Esophagus squamous epithelium (tissue), 5 donors: ENCODE measurements around the gene TRIP10. TPM values are rescaled to one million over a fixed set of nuclear protein-coding genes. Genes with fewer than 3 reads are reported as not detected.

Experiments used
- DNase-seq: peaks from one replicate; lab custom pipeline; 2025; lab: John Stamatoyannopoulos, UW
- H3K27ac ChIP-seq, 4 donors: fragments of 200-600 bp; sonication (generic); one replicate each; pipeline ENCODE4 v1.5.1; 2016 to 2019; ENCODE audit warnings: mild to moderate bottlenecking in 1 of 4
- H3K27me3 ChIP-seq, 4 donors: fragments of 200-600 bp; sonication (generic); 1 replicate in 3 of 4; 2 replicates in 1 of 4; pipeline versions ENCODE4 v1.5.1 to v1.6.0; 2017 to 2021; ENCODE audit warnings: antibody characterized with exemption in 1 of 4
- H3K36me3 ChIP-seq, 3 donors: fragments of 200-600 bp; sonication (generic); one replicate each; pipeline ENCODE4 v1.5.1; 2016 to 2019
- H3K4me1 ChIP-seq, 3 donors: fragments of 200-600 bp; sonication (generic); one replicate each; pipeline ENCODE4 v1.5.1; 2017 to 2019
- H3K4me3 ChIP-seq, 4 donors: fragments of 200-600 bp; sonication (generic); 1 replicate in 3 of 4; 2 replicates in 1 of 4; pipeline ENCODE4 v1.5.1; 2016 to 2019; ENCODE audit warnings: mild to moderate bottlenecking in 2 of 4, moderate library complexity in 1 of 4
- H3K9me3 ChIP-seq, 3 donors: fragments of 200-600 bp; sonication (generic); one replicate each; pipeline ENCODE4 v1.5.1; 2016 to 2019
- POLR2A ChIP-seq, 4 donors: fragments of 450-650 bp; IDR thresholded peaks; one replicate each; pipeline ENCODE4 v1.6.1; 2017; ENCODE audit warnings: antibody characterized with exemption in 4 of 4, mild to moderate bottlenecking in 4 of 4, moderate library complexity in 3 of 4
- WGBS, 2 donors: methylation state at CpG; one replicate each; pipeline ENCODE4 v1.1.5; 2018; 5-methylcytosine and 5-hydroxymethylcytosine counted together
- intact Hi-C: fragments of 100-400 bp; cut with DNase I; formaldehyde crosslinking; loops from one replicate; pipeline ENCODE4 v1.15.0; 2022
- total RNA-seq, 4 donors: library from RNA; depleted of rRNA; stranded (reverse); fragments of >200 nt; gene quantifications; one replicate each; pipeline ENCODE4 v1.1.0, GENCODE V29; 2016
- TF ChIP-seq, protein P1 (sequence below), 6 experiments: fragments of 450-650 bp in 4 of 6; fragments of 200-600 bp in 2 of 6; sonication (generic) in 2 of 6; IDR thresholded peaks; one replicate each; pipeline ENCODE4 v1.5.1; 2016 to 2019; ENCODE audit warnings: antibody characterized with exemption in 6 of 6, mild to moderate bottlenecking in 4 of 6, moderate library complexity in 4 of 6
- donor health status: DM: yes; HTN: yes; CAD: no.

Gene TRIP10
- total RNA-seq: 100 to 1,000 TPM in 3 of 4 donors, 10 to 100 TPM in 1; 67.6 to 160 (median 117) TPM

- Histone ChIP-seq H3K27ac (peak within 1 kb of the TSS; percentile 96 to 99 (median 98)), H3K4me3 (peak within 1 kb of the TSS; percentile 81 to 95 (median 88)), H3K4me1 (peaks cover 36 to 78% (median 52%) of the 10 kb centered on the region in 3 donors), H3K27me3 (no peaks in the 10 kb centered on the region), H3K36me3 (peaks cover 0 to 41% (median 12%) of the 10 kb centered on the region in 3 donors), H3K9me3 (no peaks in the 10 kb centered on the region)
- peak; percentile 40 for DNase-seq
- whole genome bisulfite sequencing, 2 donors: 0% methylated on average over 8 to 16 of the region's 47 CpGs
- TF ChIP-seq, protein P1, sequence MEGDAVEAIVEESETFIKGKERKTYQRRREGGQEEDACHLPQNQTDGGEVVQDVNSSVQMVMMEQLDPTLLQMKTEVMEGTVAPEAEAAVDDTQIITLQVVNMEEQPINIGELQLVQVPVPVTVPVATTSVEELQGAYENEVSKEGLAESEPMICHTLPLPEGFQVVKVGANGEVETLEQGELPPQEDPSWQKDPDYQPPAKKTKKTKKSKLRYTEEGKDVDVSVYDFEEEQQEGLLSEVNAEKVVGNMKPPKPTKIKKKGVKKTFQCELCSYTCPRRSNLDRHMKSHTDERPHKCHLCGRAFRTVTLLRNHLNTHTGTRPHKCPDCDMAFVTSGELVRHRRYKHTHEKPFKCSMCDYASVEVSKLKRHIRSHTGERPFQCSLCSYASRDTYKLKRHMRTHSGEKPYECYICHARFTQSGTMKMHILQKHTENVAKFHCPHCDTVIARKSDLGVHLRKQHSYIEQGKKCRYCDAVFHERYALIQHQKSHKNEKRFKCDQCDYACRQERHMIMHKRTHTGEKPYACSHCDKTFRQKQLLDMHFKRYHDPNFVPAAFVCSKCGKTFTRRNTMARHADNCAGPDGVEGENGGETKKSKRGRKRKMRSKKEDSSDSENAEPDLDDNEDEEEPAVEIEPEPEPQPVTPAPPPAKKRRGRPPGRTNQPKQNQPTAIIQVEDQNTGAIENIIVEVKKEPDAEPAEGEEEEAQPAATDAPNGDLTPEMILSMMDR (IDR thresholded peaks at IDR 0.05): no peak
- TF ChIP-seq POLR2A (IDR thresholded peaks at IDR 0.05): peak in 3 of 4 donors; percentile 15 to 84 (median 59)
- intact Hi-C loops: no loop called here
Measured at GRCh38 chr19:6739390-6739882, at the start of gene TRIP10. TSS of gene TRIP10 (plus strand) at chr19:6739680. CDS start at chr19:6739762, 82 bp downstream.

DNA sequence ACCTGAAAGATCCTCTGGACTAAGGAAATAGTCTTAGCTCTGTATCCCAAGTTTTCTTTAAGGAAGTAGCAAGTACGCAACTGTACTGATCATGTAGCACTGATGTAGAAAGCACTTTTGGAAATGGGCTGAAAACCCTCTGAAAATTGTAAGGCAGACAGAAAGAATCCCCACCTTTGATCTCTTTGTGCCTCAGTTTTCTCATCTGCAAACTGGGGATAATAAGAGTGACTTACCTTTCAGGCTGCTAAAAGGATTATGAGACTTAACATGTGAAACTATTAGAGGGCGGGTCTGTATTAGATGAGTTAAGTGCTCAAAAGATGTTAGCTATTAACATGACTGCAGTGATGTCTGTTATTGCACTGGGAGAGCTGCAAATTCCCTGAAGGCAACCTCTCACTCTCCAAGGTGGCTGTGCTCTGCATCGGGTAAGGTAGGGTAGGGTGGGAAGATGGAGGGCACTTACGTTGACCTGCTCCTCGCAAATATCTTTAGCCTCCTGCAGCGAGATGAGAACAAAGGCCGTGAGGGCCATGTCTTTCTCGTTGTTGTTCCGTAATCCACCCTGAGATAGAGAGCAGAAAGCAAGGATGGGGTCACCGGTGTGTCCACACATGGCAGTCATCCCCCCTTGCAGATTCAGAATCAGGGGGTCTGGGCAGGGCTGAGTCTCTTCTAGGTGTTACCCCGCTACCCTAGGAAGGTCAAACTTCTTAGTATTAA is 49.2 kb upstream of the TRIP10 start:
- 74 to 89% methylated on average over 11 of the region's 11 CpGs for WGBS, 2 donors
- Histone ChIP-seq H3K27me3 (peaks cover 0 to 4% (median 0%) of the 10 kb centered on the region in 4 donors), H3K27ac (no peak overlapping the region), H3K36me3 (no peaks in the 10 kb centered on the region), H3K4me3 (no peak overlapping the region), H3K4me1 (no peaks in the 10 kb centered on the region), H3K9me3 (no peaks in the 10 kb centered on the region)
- DNase-seq: no peak
- TF ChIP-seq POLR2A (IDR thresholded peaks at IDR 0.05): no peak
- TF ChIP-seq, protein P1 (IDR thresholded peaks at IDR 0.05): no peak
- intact Hi-C loops: no loop called here

DNA sequence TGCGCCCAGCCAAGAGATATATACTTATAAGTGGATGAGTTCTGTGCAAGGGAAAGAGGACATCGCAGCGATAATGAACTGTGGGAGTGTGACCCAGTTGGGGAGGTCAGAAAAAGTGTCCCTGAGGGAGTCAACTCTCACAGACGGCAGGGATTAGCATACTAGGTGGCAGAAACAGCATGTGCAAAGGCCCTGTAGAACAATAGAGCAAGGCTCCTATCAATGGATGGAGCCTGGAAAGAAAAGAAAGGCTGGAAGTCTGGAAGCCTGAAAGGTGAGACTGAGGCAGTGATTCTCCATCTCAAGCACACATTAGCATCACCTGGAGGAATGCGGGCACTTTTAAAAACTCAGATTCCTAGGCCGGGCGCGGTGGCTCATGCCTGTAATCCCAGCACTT is 48.1 kb upstream of the TRIP10 start:
- H3K36me3 ChIP-seq: no peaks in the 10 kb centered on the region
- no peak for TF ChIP-seq POLR2A (IDR thresholded peaks at IDR 0.05)
- TF ChIP-seq, protein P1 (IDR thresholded peaks at IDR 0.05): no peak
- H3K27me3 ChIP-seq: peaks cover 0 to 4% (median 0%) of the 10 kb centered on the region in 4 donors
- intact Hi-C loops: no loop called here
- 82 to 90% methylated on average over 2 to 7 of the region's 8 CpGs for WGBS, 2 donors
- H3K9me3 ChIP-seq: no peaks in the 10 kb centered on the region
- DNase-seq: no peak
- no peaks in the 10 kb centered on the region for H3K4me1 ChIP-seq
- H3K4me3 ChIP-seq: no peak overlapping the region
- no peak overlapping the region for H3K27ac ChIP-seq

- Histone ChIP-seq H3K27ac (no peak overlapping the region), H3K36me3 (no peaks in the 10 kb centered on the region), H3K4me1 (no peaks in the 10 kb centered on the region), H3K27me3 (peaks cover 0 to 4% (median 0%) of the 10 kb centered on the region in 4 donors), H3K9me3 (no peaks in the 10 kb centered on the region), H3K4me3 (no peak overlapping the region)
- no peak for TF ChIP-seq POLR2A (IDR thresholded peaks at IDR 0.05)
- TF ChIP-seq, protein P1 (IDR thresholded peaks at IDR 0.05): no peak
- DNase-seq: no peak
- WGBS, 2 donors: 71 to 80% methylated on average over 5 to 8 of the region's 10 CpGs
- intact Hi-C loops: no loop called here
Measured at GRCh38 chr19:6692027-6692426, 47.5 kb upstream of the TRIP10 start.

GRCh38 chr19:6693056-6693471 is 46.4 kb upstream of the TRIP10 start:
- TF ChIP-seq, protein P1 (IDR thresholded peaks at IDR 0.05): no peak
- TF ChIP-seq POLR2A (IDR thresholded peaks at IDR 0.05): no peak
- WGBS, 2 donors: 82% methylated on average over 4 of the region's 13 CpGs; no CpG with 5 or more reads in 1 of the 2 donors
- no peak for DNase-seq
- H3K27me3 ChIP-seq: peaks cover 0 to 4% (median 0%) of the 10 kb centered on the region in 4 donors
- no peak overlapping the region for H3K27ac ChIP-seq
- no peaks in the 10 kb centered on the region for H3K9me3 ChIP-seq
- intact Hi-C loops: no loop called here
- H3K4me3 ChIP-seq: no peak overlapping the region
- no peaks in the 10 kb centered on the region for H3K36me3 ChIP-seq
- H3K4me1 ChIP-seq: no peaks in the 10 kb centered on the region
